GM19372 (cell line): ENCODE results near the gene NOP16.
A peak's percentile ranks its signal among the peaks of the same experiment; 100 is the strongest.

Source experiments
- ATAC-seq: cut with Tn5 transposase; IDR thresholded peaks from one replicate; pipeline ENCODE4 v1.9.1; 2021; ENCODE audit warnings: mild to moderate bottlenecking, low read depth, moderate library complexity; ENCODE audit not compliant: unreplicated experiment

NOP16 gene

GRCh38 chr5:176362233-176362490 lies 26.2 kb downstream of the NOP16 start:
- ATAC-seq, result no peak

- peak; percentile 83 for ATAC-seq
Measured at GRCh38 chr5:176361437-176362232, 26.8 kb downstream of the NOP16 start, which contains the start of gene KIAA1191. Gene KIAA1191, minus strand, starts transcription at chr5:176361764. Its CDS starts 2,256 bp downstream, at chr5:176359508.

- ATAC-seq, result no peak
Measured at GRCh38 chr5:176360894-176361436, 27.4 kb downstream of the NOP16 start.

GRCh38 chr5:176359658-176360057 lies 28.7 kb downstream of the NOP16 start:
- no peak for ATAC-seq

- no peak for ATAC-seq
Measured at GRCh38 chr5:176356179-176356566, 32.2 kb downstream of the NOP16 start.

- ATAC-seq, result no peak
Measured at GRCh38 chr5:176355400-176356178, 32.8 kb downstream of the NOP16 start.

GRCh38 chr5:176353533-176353932 lies 34.9 kb downstream of the NOP16 start:
- ATAC-seq, result no peak

GRCh38 chr5:176352116-176352878 lies 36.1 kb downstream of the NOP16 start:
- ATAC-seq, result no peak

GRCh38 chr5:176350416-176350815 lies 38.0 kb downstream of the NOP16 start:
- no peak for ATAC-seq

- no peak for ATAC-seq
Measured at GRCh38 chr5:176342766-176343458, 45.5 kb downstream of the NOP16 start.

GRCh38 chr5:176342158-176342483 lies 46.3 kb downstream of the NOP16 start:
- no peak for ATAC-seq

- no peak for ATAC-seq
Measured at GRCh38 chr5:176341325-176342157, 46.9 kb downstream of the NOP16 start.

GRCh38 chr5:176339304-176339703 lies 49.1 kb downstream of the NOP16 start:
- ATAC-seq, result no peak

- no peak for ATAC-seq
Measured at GRCh38 chr5:176337913-176338312, 50.5 kb downstream of the NOP16 start.

- ATAC-seq, result no peak
Measured at GRCh38 chr5:176334031-176334770, 54.2 kb downstream of the NOP16 start.
